SIG-M5 (cell line): ENCODE results near the gene RABIF.
A peak's percentile ranks its signal among the peaks of the same experiment; 100 is the strongest.
"Not testable (repeated sequence)": the region's sequence is repeated elsewhere in the genome, so short reads cannot be mapped to it uniquely, and the experiment has no call there.

ENCODE experiments used
- DNase-seq: peaks from one replicate; lab custom pipeline; 2025; lab: John Stamatoyannopoulos, UW

The RABIF gene

GRCh38 chr1:202888531-202889360 lies at the start of gene RABIF:
TSS of gene RABIF (minus strand) at chr1:202889149. CDS start at chr1:202889098, 51 bp downstream.
- DNase-seq: peak; percentile 85

GRCh38 chr1:202938287-202938925 lies 49.5 kb upstream of the RABIF start:
- no peak for DNase-seq

DNA sequence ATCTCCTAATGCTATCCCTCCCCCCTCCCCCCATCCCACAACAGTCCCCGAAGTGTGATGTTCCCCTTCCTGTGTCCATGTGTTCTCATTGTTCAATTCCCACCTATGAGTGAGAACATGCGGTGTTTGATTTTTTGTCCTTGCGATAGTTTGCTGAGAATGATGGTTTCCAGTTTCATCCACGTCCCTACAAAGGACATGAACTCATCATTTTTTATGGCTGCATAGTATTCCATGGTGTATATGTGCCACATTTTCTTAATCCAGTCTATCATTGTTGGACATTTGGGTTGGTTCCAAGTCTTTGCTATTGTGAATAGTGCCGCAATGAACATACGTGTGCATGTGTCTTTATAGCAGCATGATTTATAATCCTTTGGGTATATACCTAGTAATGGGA lies 47.5 kb upstream of the RABIF start:
- not testable (repeated sequence) for DNase-seq

- DNase-seq: no peak
Observed at GRCh38 chr1:202935844-202936243, 46.9 kb upstream of the RABIF start.

- no peak for DNase-seq
Observed at GRCh38 chr1:202934755-202935154, 45.8 kb upstream of the RABIF start.

DNA sequence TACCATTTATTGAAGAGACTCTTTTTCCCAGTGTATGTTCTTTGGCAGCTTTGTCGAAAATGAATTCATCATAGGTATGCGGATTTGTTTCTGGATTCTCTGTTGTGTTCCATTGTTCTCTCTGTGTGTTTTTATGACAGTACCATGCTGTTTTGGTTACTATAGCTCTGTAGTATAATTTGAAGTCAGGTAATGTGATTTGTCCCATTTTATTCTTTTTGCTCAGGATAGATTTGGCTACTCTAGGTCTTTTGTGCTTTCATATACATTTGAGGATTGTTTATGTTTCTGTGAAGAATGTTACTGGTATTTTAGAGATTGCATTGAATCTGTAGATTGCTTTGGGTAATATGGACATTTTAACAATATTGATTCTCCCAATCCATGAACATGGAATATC lies 43.5 kb upstream of the RABIF start:
- no peak for DNase-seq

GRCh38 chr1:202926581-202927491 lies 37.9 kb upstream of the RABIF start, which contains the start of gene KLHL12:
TSS of gene KLHL12 (minus strand) at chr1:202927234. CDS start at chr1:202925162, 2,072 bp downstream.
- peak; percentile 72 for DNase-seq

- DNase-seq: no peak
Observed at GRCh38 chr1:202923533-202923932, 34.6 kb upstream of the RABIF start.

- DNase-seq: no peak
Observed at GRCh38 chr1:202919615-202920014, 30.7 kb upstream of the RABIF start.

- DNase-seq: no peak
Observed at GRCh38 chr1:202915146-202915545, 26.2 kb upstream of the RABIF start.

GRCh38 chr1:202912476-202912875 lies 23.5 kb upstream of the RABIF start:
- DNase-seq: not testable (repeated sequence)

- no peak for DNase-seq
Observed at GRCh38 chr1:202909494-202909893, 20.5 kb upstream of the RABIF start.

DNA sequence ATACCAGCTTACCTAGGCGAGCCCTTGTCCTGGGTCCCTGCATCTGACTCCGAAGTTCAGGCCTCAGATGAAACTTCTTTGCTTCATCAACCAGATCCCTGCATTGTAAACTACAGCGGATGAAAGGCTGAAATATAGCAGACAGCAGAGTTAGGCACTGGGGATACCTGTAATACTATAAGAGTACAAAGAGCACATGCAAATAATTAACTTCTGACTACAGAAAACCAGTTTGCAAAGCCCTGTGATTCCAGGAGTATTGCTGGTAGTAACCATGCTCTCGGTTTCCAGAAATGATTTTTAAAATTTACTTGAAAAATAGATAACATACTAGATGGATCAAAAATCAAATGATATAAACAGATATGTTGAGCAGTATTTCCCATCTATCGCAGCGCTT lies 20.0 kb upstream of the RABIF start:
- DNase-seq: no peak

- DNase-seq: no peak
Observed at GRCh38 chr1:202905331-202905730, 16.4 kb upstream of the RABIF start.

DNA sequence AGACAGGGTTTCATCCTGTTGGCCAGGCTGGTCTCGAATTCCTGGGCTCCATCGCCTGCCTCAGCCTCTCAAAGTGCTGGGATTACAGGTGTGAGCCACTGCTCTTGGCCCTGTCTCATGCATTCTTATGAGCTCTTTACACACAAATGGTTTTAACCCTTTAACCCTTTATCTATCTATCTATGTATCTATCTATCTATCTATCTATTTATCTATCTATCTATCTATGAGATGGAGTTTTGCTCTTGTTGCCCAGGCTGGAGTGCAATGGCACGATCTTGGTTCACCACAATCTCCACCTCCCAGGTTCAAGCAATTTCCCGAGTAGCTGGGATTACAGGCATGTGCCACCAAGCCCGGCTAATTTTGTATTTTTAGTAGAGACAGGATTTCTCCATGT lies 14.9 kb upstream of the RABIF start:
- not testable (repeated sequence) for DNase-seq

- DNase-seq: no peak
Observed at GRCh38 chr1:202901555-202901954, 12.6 kb upstream of the RABIF start.

GRCh38 chr1:202892501-202892900 lies 3.6 kb upstream of the RABIF start:
- DNase-seq: no peak

DNA sequence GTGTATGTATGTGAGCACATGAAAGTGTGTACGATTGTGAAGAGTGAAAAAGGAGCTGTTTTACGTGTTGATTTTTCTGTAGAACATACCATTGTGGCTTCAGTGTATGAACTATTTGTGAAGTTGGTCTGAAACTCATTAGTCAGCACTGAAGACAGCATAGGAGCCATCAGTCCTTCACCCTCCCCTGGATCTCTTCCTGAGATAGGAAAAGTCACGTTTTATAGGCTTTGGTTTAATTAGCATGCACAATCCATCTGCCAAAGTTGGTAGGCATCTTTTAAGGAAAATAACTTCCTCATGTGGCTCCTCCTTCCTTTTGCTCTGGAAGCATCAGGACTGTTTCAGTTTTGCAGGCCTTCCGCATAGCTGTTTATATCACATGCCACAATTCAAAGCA lies 1.4 kb upstream of the RABIF start:
- no peak for DNase-seq

DNA sequence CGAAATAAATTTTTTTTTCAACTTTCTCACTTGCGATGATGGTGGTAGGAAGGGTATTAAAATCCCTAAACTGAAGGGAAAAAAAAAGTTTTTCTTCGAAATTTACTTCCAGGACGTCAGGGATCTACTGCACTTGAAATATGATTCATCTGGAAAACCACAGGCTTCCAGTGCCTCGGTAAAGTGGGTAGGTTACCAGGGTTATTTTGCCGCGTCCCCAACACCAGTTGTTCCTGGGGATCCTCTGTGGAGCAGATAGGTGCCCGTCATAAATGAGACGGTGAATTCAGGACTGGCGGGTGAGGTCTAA lies 773 bp downstream of the RABIF start:
- DNase-seq: no peak

DNA sequence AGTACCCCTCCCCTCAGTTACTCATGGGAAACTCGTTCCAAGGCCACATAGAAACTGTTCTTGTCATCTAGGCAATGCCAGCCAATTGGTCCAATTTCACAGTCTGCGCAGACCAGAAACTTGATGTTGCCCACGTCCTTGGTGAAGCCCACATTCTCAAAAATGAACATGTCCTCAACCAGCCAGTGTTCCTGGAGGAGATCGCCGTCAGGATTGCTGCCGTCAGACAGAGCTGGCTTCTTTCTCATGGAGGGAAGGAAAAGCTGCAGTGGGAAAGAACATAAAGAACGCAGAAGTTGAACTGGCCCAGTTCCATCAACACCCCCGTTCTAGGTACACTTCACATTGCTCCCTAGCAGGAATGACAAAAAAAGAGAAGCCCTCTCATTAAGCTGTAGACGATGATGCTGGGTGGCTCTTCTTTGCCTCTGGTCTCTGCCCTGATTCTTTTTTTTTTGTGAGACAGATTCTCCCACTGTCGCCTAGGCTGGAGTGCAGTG lies 7.9 kb downstream of the RABIF start:
- DNase-seq: no peak

GRCh38 chr1:202880062-202880461 lies 8.9 kb downstream of the RABIF start:
- DNase-seq: no peak

DNA sequence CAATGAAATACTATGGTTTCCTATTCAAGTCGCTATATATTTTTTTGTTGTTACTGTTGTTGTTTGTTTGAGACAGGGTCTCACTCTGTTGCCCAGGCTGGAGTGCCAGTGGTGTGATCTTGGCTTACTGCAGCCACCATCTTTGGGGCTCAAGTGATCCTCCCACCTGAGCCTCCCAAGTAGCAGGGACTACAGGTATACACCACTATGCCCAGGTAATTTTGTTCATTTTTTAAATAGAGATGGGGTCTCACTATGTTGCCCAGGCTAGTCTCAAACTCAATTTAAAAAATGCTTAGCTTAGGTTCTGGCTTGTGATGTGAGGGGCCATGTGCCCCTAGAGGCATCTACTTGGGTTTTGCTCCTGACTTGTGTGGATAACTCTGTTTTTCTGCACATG lies 9.8 kb downstream of the RABIF start:
- DNase-seq: no peak
